ENCODE results near the gene LCK.
A peak's percentile ranks its signal among the peaks of the same experiment; 100 is the strongest.

Gene LCK

GRCh38 chr1:32215629-32216480 lies 35.2 kb upstream of the LCK start:
- peak; percentile 72 for TF ChIP-seq CTCF (IDR thresholded peaks at IDR 0.05; ENCODE audit: low read depth, low read length)
- no peak overlapping the region for H3K4me3 ChIP-seq (ENCODE audit: low read depth, low read length)
- peak; percentile 69 for DNase-seq
- H3K27me3 ChIP-seq, result no peaks in the 10 kb centered on the region
- H3K4me1 ChIP-seq, result no peaks in the 10 kb centered on the region
- H3K9me3 ChIP-seq, result no peaks in the 10 kb centered on the region
- H3K36me3 ChIP-seq, result no peaks in the 10 kb centered on the region

GRCh38 chr1:32216566-32216965 lies 34.5 kb upstream of the LCK start:
- no peaks in the 10 kb centered on the region for H3K36me3 ChIP-seq
- no peak for DNase-seq
- no peaks in the 10 kb centered on the region for H3K27me3 ChIP-seq
- no peaks in the 10 kb centered on the region for H3K4me1 ChIP-seq
- no peaks in the 10 kb centered on the region for H3K9me3 ChIP-seq
- no peak for TF ChIP-seq CTCF (IDR thresholded peaks at IDR 0.05; ENCODE audit: low read depth, low read length)
- no peak overlapping the region for H3K4me3 ChIP-seq (ENCODE audit: low read depth, low read length)

- no peak for TF ChIP-seq CTCF (IDR thresholded peaks at IDR 0.05; ENCODE audit: low read depth, low read length)
- no peak overlapping the region for H3K4me3 ChIP-seq (ENCODE audit: low read depth, low read length)
- no peaks in the 10 kb centered on the region for H3K4me1 ChIP-seq
- no peak for DNase-seq
- H3K27me3 ChIP-seq, result no peaks in the 10 kb centered on the region
- no peaks in the 10 kb centered on the region for H3K9me3 ChIP-seq
- H3K36me3 ChIP-seq, result peaks cover under 1% of the 10 kb centered on the region; the same call in 1 of the 2 replicates
These were observed 32.0 kb upstream of the LCK start for GRCh38 chr1:32219022-32219421.

- Histone ChIP-seq H3K4me1 (no peaks in the 10 kb centered on the region), H3K36me3 (peaks cover 10% of the 10 kb centered on the region), H3K4me3 (ENCODE audit: low read depth, low read length) (peak overlapping the region; percentile 88), H3K9me3 (no peaks in the 10 kb centered on the region), H3K27me3 (no peaks in the 10 kb centered on the region)
- DNase-seq, result no peak
- no peak for TF ChIP-seq CTCF (IDR thresholded peaks at IDR 0.05; ENCODE audit: low read depth, low read length)
These were observed 30.1 kb upstream of the LCK start for GRCh38 chr1:32220746-32221580.

GRCh38 chr1:32221581-32221979 lies 29.5 kb upstream of the LCK start:
- no peaks in the 10 kb centered on the region for H3K4me1 ChIP-seq
- peak overlapping the region; percentile 88 for H3K4me3 ChIP-seq (ENCODE audit: low read depth, low read length)
- no peak for DNase-seq
- TF ChIP-seq CTCF (IDR thresholded peaks at IDR 0.05; ENCODE audit: low read depth, low read length), result no peak
- peaks cover 10% of the 10 kb centered on the region for H3K36me3 ChIP-seq
- H3K9me3 ChIP-seq, result no peaks in the 10 kb centered on the region
- H3K27me3 ChIP-seq, result no peaks in the 10 kb centered on the region

All from BE2C (cell line).